OCI-LY1 (cell line): Measurements from ENCODE around the gene PTGIR.

Source experiments
- H2AFZ ChIP-seq: fragments of 200-600 bp; sonication (generic), shearing (Covaris generic); 2 replicates; pipeline ENCODE4 v1.6.0; 2014; ENCODE audit warnings: antibody characterized with exemption, mild to moderate bottlenecking, low read length
- H3F3A ChIP-seq: fragments of 200-600 bp; sonication (generic), shearing (Covaris generic); 2 replicates; pipeline ENCODE4 v1.6.0; 2014; ENCODE audit warnings: mild to moderate bottlenecking, antibody characterized with exemption, low read length, moderate library complexity; ENCODE audit not compliant: insufficient read depth
- H3K27ac ChIP-seq: fragments of 200-600 bp; sonication (generic); 2 replicates; pipeline ENCODE4 v1.5.1; 2014; ENCODE audit warnings: low read length, mixed run types, mild to moderate bottlenecking, low read depth; ENCODE audit not compliant: poor library complexity, severe bottlenecking
- H3K27me3 ChIP-seq: fragments of 200-600 bp; sonication (generic); 2 replicates; pipeline ENCODE4 v1.6.0; 2014; ENCODE audit warnings: antibody characterized with exemption, mild to moderate bottlenecking, low read length, moderate library complexity; ENCODE audit not compliant: insufficient read depth
- H3K36me3 ChIP-seq: fragments of 200-600 bp; sonication (generic); 2 replicates; pipeline ENCODE4 v1.6.1; 2014; ENCODE audit warnings: mild to moderate bottlenecking, antibody characterized with exemption, low read length, moderate library complexity, mixed read lengths; ENCODE audit not compliant: insufficient read depth
- H3K4me1 ChIP-seq: fragments of 200-600 bp; sonication (generic); 2 replicates; pipeline ENCODE4 v1.5.1; 2014; ENCODE audit warnings: mild to moderate bottlenecking, low read length, moderate library complexity; ENCODE audit not compliant: insufficient read depth, severe bottlenecking
- H3K4me2 ChIP-seq: fragments of 200-600 bp; sonication (generic), shearing (Covaris generic); 2 replicates; pipeline ENCODE4 v1.6.1; 2014; ENCODE audit warnings: low read length
- H3K4me3 ChIP-seq: fragments of 200-600 bp; sonication (generic); 2 replicates; pipeline ENCODE4 v1.5.1; 2014; ENCODE audit warnings: low read length, low read depth, mild to moderate bottlenecking, mixed read lengths; ENCODE audit not compliant: poor library complexity, severe bottlenecking
- H3K79me2 ChIP-seq: fragments of 200-600 bp; shearing (Covaris generic); 2 replicates; pipeline ENCODE4 v1.6.1; 2016; ENCODE audit warnings: mixed run types, low read length, mixed read lengths; ENCODE audit not compliant: insufficient read depth
- H3K9ac ChIP-seq: fragments of 200-600 bp; sonication (generic), shearing (Covaris generic); 2 replicates; pipeline ENCODE4 v1.6.1; 2014; ENCODE audit warnings: mild to moderate bottlenecking, low read length, mixed read lengths
- H3K9me2 ChIP-seq: fragments of 200-600 bp; sonication (generic), shearing (Covaris generic); 2 replicates; pipeline ENCODE4 v1.6.1; 2014; ENCODE audit warnings: low read depth, mild to moderate bottlenecking, low read length, mixed read lengths
- H3K9me3 ChIP-seq: fragments of 200-600 bp; shearing (Covaris generic); 2 replicates; pipeline ENCODE4 v1.6.1; 2014; ENCODE audit warnings: low read length, mixed read lengths
- H4K20me1 ChIP-seq: fragments of 200-600 bp; sonication (generic), shearing (Covaris generic); 2 replicates; pipeline ENCODE4 v1.6.0; 2016; ENCODE audit warnings: mild to moderate bottlenecking, low read length; ENCODE audit not compliant: insufficient read depth
- CTCF ChIP-seq: fragments of 200-600 bp; sonication (generic), shearing (Covaris generic); IDR thresholded peaks from 2 replicates; pipeline ENCODE4 v1.5.1; 2017; ENCODE audit warnings: mild to moderate bottlenecking, antibody characterized with exemption, low read length, moderate library complexity, mixed read lengths
- EZH2 ChIP-seq: fragments of 200-600 bp; sonication (generic), shearing (Covaris generic); IDR thresholded peaks from 2 replicates; pipeline ENCODE4 v1.8.0; 2017; ENCODE audit warnings: borderline replicate concordance, mixed run types, mild to moderate bottlenecking, antibody characterized with exemption, low read length, moderate library complexity, mixed read lengths

PTGIR gene

GRCh38 chr19:46611776-46612175 lies 13.1 kb downstream of the PTGIR start:
- Histone ChIP-seq H3K4me1 (peaks cover 23% of the 10 kb centered on the region), H3K27ac (no peak overlapping the region), H3K4me3 (no peak overlapping the region), H3K9ac (no peak overlapping the region), H3K9me3 (no peaks in the 10 kb centered on the region), H2AFZ (no peak overlapping the region), H3K36me3 (peaks cover 40% of the 10 kb centered on the region), H3K79me2 (no peaks in the 10 kb centered on the region), H3F3A (no peaks in the 10 kb centered on the region; the same call in 1 of the 2 replicates), H3K27me3 (peaks cover 1% of the 10 kb centered on the region), H4K20me1 (no peaks in the 10 kb centered on the region), H3K9me2 (no peaks in the 10 kb centered on the region), H3K4me2 (no peak overlapping the region)
- TF ChIP-seq CTCF (no peak), EZH2 (no peak)

GRCh38 chr19:46610851-46611770 lies 13.8 kb downstream of the PTGIR start:
- peaks cover 47% of the 10 kb centered on the region for H3K36me3 ChIP-seq
- peaks cover 21% of the 10 kb centered on the region for H3K4me1 ChIP-seq
- H3K27me3 ChIP-seq: no peaks in the 10 kb centered on the region
- H3K9ac ChIP-seq: no peak overlapping the region
- no peak overlapping the region for H3K4me3 ChIP-seq
- no peaks in the 10 kb centered on the region for H3K79me2 ChIP-seq
- H3F3A ChIP-seq: no peaks in the 10 kb centered on the region; the same call in 1 of the 2 replicates
- no peak overlapping the region for H2AFZ ChIP-seq
- no peaks in the 10 kb centered on the region for H4K20me1 ChIP-seq
- no peaks in the 10 kb centered on the region for H3K9me2 ChIP-seq
- no peak overlapping the region for H3K4me2 ChIP-seq
- no peaks in the 10 kb centered on the region for H3K9me3 ChIP-seq
- no peak overlapping the region for H3K27ac ChIP-seq
- TF ChIP-seq EZH2: no peak
- no peak for TF ChIP-seq CTCF

GRCh38 chr19:46610413-46610775 lies 14.5 kb downstream of the PTGIR start:
- peaks cover 54% of the 10 kb centered on the region for H3K36me3 ChIP-seq
- H3K79me2 ChIP-seq: no peaks in the 10 kb centered on the region
- no peaks in the 10 kb centered on the region for H3K9me2 ChIP-seq
- no peaks in the 10 kb centered on the region for H4K20me1 ChIP-seq
- H3F3A ChIP-seq: no peaks in the 10 kb centered on the region; the same call in 1 of the 2 replicates
- no peak overlapping the region for H3K9ac ChIP-seq
- peaks cover 21% of the 10 kb centered on the region for H3K4me1 ChIP-seq
- no peak overlapping the region for H3K4me2 ChIP-seq
- no peaks in the 10 kb centered on the region for H3K9me3 ChIP-seq
- TF ChIP-seq CTCF (no peak), EZH2 (no peak)
- H2AFZ ChIP-seq: no peak overlapping the region
- no peaks in the 10 kb centered on the region for H3K27me3 ChIP-seq
- H3K4me3 ChIP-seq: no peak overlapping the region
- H3K27ac ChIP-seq: no peak overlapping the region
